HG03521 (cell line): Measurements from ENCODE around the gene P3H3.
"Not testable (repeated sequence)": the region's sequence is repeated elsewhere in the genome, so short reads cannot be mapped to it uniquely, and the experiment has no call there.

Experiments used
- ATAC-seq: cut with Tn5 transposase; IDR thresholded peaks from one replicate; pipeline ENCODE4 v1.9.1; 2021; ENCODE audit warnings: mild to moderate bottlenecking, moderate library complexity; ENCODE audit not compliant: unreplicated experiment

P3H3 gene

GRCh38 chr12:6887460-6887859 is 59.3 kb downstream of the P3H3 start:
- ATAC-seq, result no peak

DNA sequence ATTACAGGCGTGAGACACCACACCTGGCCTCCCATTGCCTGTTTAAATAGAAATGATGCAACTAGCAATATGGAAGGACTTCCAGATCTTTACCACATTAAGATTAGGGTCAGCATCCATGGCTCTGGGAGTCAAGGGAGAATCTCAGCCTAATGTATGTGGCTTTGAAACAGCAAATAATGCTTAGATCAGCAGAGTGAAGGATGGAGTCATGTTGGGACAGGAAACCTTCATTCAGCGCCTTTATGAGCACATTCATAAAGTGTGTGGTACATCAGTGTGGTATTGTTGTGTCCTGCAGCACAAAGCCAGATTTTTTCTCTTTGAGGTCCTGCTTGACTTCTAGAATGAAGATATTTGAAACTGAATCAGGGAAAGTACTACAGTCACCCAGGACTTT is 60.2 kb downstream of the P3H3 start:
- ATAC-seq, result no peak

DNA sequence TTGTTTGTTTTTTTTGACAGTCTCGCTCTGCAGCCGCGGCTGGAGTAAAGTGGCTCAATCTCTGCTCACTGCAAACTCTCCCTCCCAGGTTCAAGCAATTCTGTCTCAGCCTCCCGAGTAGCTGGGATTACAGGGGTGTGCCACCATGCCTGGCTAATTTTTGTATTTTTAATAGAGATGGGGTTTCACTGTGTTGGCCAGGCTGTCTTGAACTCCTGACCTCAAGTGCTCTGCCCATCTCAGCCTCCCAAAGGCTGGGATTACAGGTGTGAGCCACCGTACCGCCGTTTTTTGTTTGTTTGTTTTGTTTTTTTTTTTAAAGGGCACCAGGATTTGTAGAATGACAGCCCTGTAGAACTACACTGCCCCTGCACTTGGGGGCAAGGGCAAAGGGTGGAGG is 60.6 kb downstream of the P3H3 start:
- not testable (repeated sequence) for ATAC-seq
